ENCODE results near the gene FCHO1. TPM values are rescaled to one million over a fixed set of nuclear protein-coding genes. Genes with fewer than 3 reads are reported as not detected.

The FCHO1 gene
- total RNA-seq, 1 experiment from 2014 or later, result 1.1 TPM

GRCh38 chr19:17755443-17755890 lies 4.2 kb downstream of the FCHO1 start:
- intact Hi-C loops (cut with micrococcal nuclease; ENCODE audit: unreplicated experiment), result no loop called here
- H3K4me1 ChIP-seq (ENCODE audit: control insufficient read depth, insufficient read depth, low read length), result peaks cover 8% of the 10 kb centered on the region
- H3K4me3 ChIP-seq (ENCODE audit: low read depth in 2 of 2, low read length in 2 of 2), result no peak overlapping the region
- TF ChIP-seq REST (IDR thresholded peaks at IDR 0.05; ENCODE audit: insufficient read depth in 1 of 2, low read depth in 2 of 2, low read length in 1 of 2), result no peak
- no peaks in the 10 kb centered on the region for H3K9me3 ChIP-seq (ENCODE audit: control insufficient read depth, insufficient read depth, low read depth, low read length)
- POLR2A ChIA-PET, result no interaction called here
- CTCF ChIA-PET, result no interaction called here
- in situ Hi-C loops (cut with HindIII; ENCODE audit: low pct_unique_long_range_greater_than_20kb, low sequenced_read_pairs), result no loop called here
- H3K36me3 ChIP-seq (ENCODE audit: control insufficient read depth, insufficient read depth, low read length), result no peaks in the 10 kb centered on the region
- ATAC-seq (peak; percentile 63; the same call in 1 of the 2 replicates), DNase-seq (ENCODE audit: low read depth, low spot score) (no peak)
- no peaks in the 10 kb centered on the region for H3K27me3 ChIP-seq (ENCODE audit: control insufficient read depth, insufficient read depth, low read length)
- no TSS peak for BruUV-seq (replicated peaks)
- H3K27ac ChIP-seq (ENCODE audit: low read length), result no peak overlapping the region

- intact Hi-C loops (cut with micrococcal nuclease; ENCODE audit: unreplicated experiment), result no loop called here
- no peaks in the 10 kb centered on the region for H3K27me3 ChIP-seq (ENCODE audit: control insufficient read depth, insufficient read depth, low read length)
- DNase-seq (ENCODE audit: low read depth, low spot score), result no peak
- no peaks in the 10 kb centered on the region for H3K9me3 ChIP-seq (ENCODE audit: control insufficient read depth, insufficient read depth, low read depth, low read length)
- no peaks in the 10 kb centered on the region for H3K36me3 ChIP-seq (ENCODE audit: control insufficient read depth, insufficient read depth, low read length)
- no TSS peak for BruUV-seq (replicated peaks)
- ChIA-PET POLR2A (no interaction called here), CTCF (interaction anchor here (0.6 kb wide), 1 partner anchor 157 kb away, joined by 6 read pairs; no protein-coding TSS in a partner anchor)
- no peak overlapping the region for H3K27ac ChIP-seq (ENCODE audit: low read length)
- no peak overlapping the region for H3K4me3 ChIP-seq (ENCODE audit: low read depth in 2 of 2, low read length in 2 of 2)
- H3K4me1 ChIP-seq (ENCODE audit: control insufficient read depth, insufficient read depth, low read length), result peaks cover 8% of the 10 kb centered on the region
- in situ Hi-C loops (cut with HindIII; ENCODE audit: low pct_unique_long_range_greater_than_20kb, low sequenced_read_pairs), result no loop called here
- no peak for TF ChIP-seq REST (IDR thresholded peaks at IDR 0.05; ENCODE audit: insufficient read depth in 1 of 2, low read depth in 2 of 2, low read length in 1 of 2)
- TF ChIP-seq CTCF (IDR thresholded peaks at IDR 0.05), result no peak
- no peak for TF ChIP-seq TCF7L2 (IDR thresholded peaks at IDR 0.05; ENCODE audit: low read depth, low read length)
- TF ChIP-seq SIN3A (IDR thresholded peaks at IDR 0.05; ENCODE audit: borderline replicate concordance, insufficient read depth, low read depth, low read length), result no peak
- no peak for TF ChIP-seq POLR2AphosphoS5 (IDR thresholded peaks at IDR 0.05; ENCODE audit: low read depth, low read length)
- peak; percentile 48 for ATAC-seq
Observed at GRCh38 chr19:17755977-17756670, 4.8 kb downstream of the FCHO1 start.

All from Panc1 (cell line).